Measurements from ENCODE around the gene LRRC28. TPM values are rescaled to one million over a fixed set of nuclear protein-coding genes. Genes with fewer than 3 reads are reported as not detected.
"Not testable (repeated sequence)": the region's sequence is repeated elsewhere in the genome, so short reads cannot be mapped to it uniquely, and the experiment has no call there.

Gene LRRC28
- total RNA-seq, 2 experiments from 2014 or later, result 15.8 to 18.9 TPM

DNA sequence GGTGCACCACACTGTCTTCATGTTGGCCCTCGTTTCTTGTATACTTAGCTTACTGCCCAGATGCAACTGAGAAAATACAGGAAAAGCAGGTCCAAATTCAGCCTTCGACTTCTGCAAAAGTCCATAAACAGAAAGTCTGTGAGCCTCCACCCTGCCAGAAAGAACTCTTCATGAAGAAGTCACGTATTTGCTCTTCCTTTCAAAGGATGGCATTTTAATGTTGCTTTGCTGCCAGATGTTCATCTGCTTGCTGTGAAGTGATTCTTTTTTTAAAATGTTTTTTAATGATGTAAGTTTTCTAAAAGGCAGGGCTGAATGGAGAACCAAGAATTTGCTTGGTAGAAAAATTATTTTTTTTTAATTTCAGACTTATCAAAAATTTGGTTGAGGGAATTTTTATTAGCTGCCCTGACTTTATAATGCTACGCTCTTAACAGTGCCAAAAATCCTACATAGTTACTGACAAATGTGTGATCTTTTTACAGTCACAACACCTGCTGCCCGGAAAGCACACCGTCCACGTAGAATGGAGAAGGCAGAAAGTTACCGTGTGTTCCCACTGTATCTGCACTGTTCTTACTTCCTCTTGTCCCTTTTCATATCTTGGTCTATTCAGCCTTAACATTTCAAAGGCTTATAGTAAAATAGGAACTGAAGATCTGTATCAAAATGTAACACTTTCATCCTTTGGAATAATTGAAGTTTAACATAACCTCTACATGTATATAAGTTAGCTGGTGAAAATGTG lies 136.3 kb downstream of the LRRC28 start:
- no peak overlapping the region for H3K4me3 Mint-ChIP-seq
- peaks cover 3% of the 10 kb centered on the region for H3K36me3 Mint-ChIP-seq (ENCODE audit: low read depth)
- peaks cover 20% of the 10 kb centered on the region for H3K4me1 Mint-ChIP-seq (ENCODE audit: low read depth)
- H3K27ac Mint-ChIP-seq, result no peak overlapping the region
- CTCF ChIA-PET, result interaction anchor here (0.9 kb wide), 1 partner anchor 115 kb away, joined by 3 read pairs; no protein-coding TSS in a partner anchor
- intact Hi-C loops (cut with micrococcal nuclease), result no loop called here
- peaks cover 6% of the 10 kb centered on the region for H3K9me3 Mint-ChIP-seq
- no peak for DNase-seq
- H3K27me3 Mint-ChIP-seq (ENCODE audit: low read depth), result no peaks in the 10 kb centered on the region

DNA sequence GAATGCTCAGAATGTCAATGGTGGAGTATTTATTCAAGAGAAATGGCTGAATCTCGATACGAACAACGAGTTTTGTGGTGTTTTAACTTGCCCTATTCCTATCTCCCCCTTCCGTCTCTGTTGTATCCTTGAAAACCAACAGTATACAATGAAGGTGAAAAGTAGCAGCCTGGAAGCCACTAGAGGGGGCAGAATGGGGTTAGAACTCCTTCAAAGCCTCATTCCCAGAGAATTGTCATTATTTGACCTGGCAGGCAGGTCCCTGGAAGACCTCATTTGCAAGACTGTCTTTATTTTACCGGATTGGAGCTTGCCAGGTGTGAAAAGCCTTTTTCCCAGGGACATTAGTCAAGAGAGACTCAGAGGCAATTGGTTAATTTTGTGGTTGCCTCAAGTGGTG lies 139.4 kb downstream of the LRRC28 start:
- CTCF ChIA-PET, result no interaction called here
- peaks cover 5% of the 10 kb centered on the region for H3K36me3 Mint-ChIP-seq (ENCODE audit: low read depth)
- H3K4me1 Mint-ChIP-seq (ENCODE audit: low read depth), result peaks cover 13% of the 10 kb centered on the region
- intact Hi-C loops (cut with micrococcal nuclease), result no loop called here
- H3K9me3 Mint-ChIP-seq, result peaks cover 20% of the 10 kb centered on the region
- H3K27me3 Mint-ChIP-seq (ENCODE audit: low read depth), result no peaks in the 10 kb centered on the region
- DNase-seq, result no peak
- H3K27ac Mint-ChIP-seq, result no peak overlapping the region
- H3K4me3 Mint-ChIP-seq, result no peak overlapping the region

DNA sequence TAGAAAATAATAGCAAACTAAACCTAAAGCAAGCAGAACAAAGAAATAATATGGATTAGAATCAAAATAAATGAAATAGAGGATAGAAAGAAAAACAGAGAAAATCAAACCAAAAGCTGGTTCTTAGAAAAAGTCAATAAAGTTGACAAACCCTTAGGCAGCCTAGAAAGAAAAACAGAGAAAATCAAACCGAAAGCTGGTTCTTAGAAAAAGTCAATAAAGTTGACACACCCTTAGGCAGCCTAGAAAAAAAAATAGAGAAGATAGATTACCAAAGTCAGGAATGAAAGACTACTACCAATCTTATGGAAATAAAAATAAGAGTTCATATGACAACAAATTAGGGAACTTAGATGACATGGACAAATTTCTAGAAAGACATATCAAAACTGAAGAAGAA lies 142.4 kb downstream of the LRRC28 start:
- Mint-ChIP-seq H3K27me3 (ENCODE audit: low read depth) (no peaks in the 10 kb centered on the region), H3K27ac (no peak overlapping the region), H3K36me3 (ENCODE audit: low read depth) (peaks cover 5% of the 10 kb centered on the region), H3K9me3 (peaks cover 20% of the 10 kb centered on the region), H3K4me1 (ENCODE audit: low read depth) (peaks cover 2% of the 10 kb centered on the region), H3K4me3 (no peak overlapping the region)
- DNase-seq, result no peak
- CTCF ChIA-PET, result interaction anchor here (0.7 kb wide), 1 partner anchor 303 kb away, joined by 3 read pairs; no protein-coding TSS in a partner anchor
- intact Hi-C loops (cut with micrococcal nuclease), result no loop called here

DNA sequence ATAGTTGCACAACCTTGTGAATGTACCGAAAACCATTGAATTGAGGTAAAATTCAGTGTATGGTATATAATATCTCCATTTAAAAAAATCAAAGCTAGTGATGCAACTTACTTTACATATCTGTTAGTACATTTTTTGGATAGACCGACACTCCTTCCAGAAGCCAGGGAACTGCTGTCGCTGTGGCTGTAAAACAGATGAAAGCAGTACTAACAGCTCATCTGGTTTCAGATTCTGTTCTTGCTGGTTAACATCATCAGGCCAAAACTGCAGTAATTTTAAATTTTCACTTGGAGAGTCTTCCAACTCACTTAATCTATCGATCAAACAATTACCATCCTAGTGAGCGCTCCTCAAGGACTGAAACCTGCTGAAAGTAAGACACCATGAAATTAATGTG lies 145.1 kb downstream of the LRRC28 start:
- intact Hi-C loops (cut with micrococcal nuclease), result no loop called here
- Mint-ChIP-seq H3K27ac (no peak overlapping the region), H3K9me3 (peaks cover 17% of the 10 kb centered on the region), H3K36me3 (ENCODE audit: low read depth) (peaks cover 3% of the 10 kb centered on the region), H3K4me3 (no peak overlapping the region), H3K4me1 (ENCODE audit: low read depth) (peaks cover 2% of the 10 kb centered on the region), H3K27me3 (ENCODE audit: low read depth) (no peaks in the 10 kb centered on the region)
- CTCF ChIA-PET, result interaction anchor here (0.6 to 0.9 kb wide), 3 partner anchors 124 to 308 kb away, joined by 3 read pairs; no protein-coding TSS in a partner anchor
- no peak for DNase-seq

DNA sequence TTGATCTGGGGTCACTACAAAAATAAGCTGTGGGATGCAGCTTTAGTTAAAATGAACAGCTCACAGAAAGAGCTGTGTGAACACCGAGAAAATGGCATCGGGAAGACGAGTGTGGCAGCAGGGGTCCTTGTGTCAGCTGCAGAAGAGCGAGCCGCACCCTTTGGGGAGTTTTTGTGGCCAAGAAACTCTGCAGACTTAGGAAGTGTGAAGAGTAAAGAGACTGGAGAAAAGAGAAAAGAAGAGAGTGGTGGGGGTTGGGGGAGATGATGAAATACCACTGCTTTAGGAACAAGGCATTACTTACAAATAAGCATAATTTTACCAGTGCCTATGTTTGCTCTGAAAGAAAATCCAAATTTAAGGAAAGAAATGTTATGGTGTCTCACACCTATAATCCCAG lies 147.8 kb downstream of the LRRC28 start:
- no peak overlapping the region for H3K27ac Mint-ChIP-seq
- no peaks in the 10 kb centered on the region for H3K4me1 Mint-ChIP-seq (ENCODE audit: low read depth)
- H3K9me3 Mint-ChIP-seq, result peaks cover 4% of the 10 kb centered on the region
- H3K27me3 Mint-ChIP-seq (ENCODE audit: low read depth), result no peaks in the 10 kb centered on the region
- CTCF ChIA-PET, result interaction anchor here (0.6 kb wide), 1 partner anchor 52 kb away, joined by 3 read pairs; no protein-coding TSS in a partner anchor
- no peaks in the 10 kb centered on the region for H3K36me3 Mint-ChIP-seq (ENCODE audit: low read depth)
- H3K4me3 Mint-ChIP-seq, result no peak overlapping the region
- intact Hi-C loops (cut with micrococcal nuclease), result no loop called here
- no peak for DNase-seq

DNA sequence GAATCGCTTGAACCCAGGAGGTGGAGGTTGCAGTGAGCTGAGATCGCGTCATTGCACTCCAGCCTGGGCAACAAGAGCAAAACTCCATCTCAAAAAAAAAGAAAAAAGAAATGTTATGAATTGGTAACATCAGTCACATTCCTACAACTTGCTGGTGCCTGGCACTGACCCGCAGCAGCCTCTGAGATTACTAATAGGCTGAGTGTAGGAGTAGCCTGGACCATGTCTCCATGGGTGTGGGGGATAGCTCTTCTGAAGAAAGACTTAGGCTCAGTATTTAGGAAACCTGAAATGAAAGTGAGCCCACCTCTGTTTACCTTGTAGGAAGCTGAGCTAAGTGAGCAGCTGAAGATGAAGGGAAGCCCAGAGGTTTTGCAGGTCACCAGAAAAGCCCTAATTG lies 148.3 kb downstream of the LRRC28 start:
- no peaks in the 10 kb centered on the region for H3K4me1 Mint-ChIP-seq (ENCODE audit: low read depth)
- no peaks in the 10 kb centered on the region for H3K27me3 Mint-ChIP-seq (ENCODE audit: low read depth)

DNA sequence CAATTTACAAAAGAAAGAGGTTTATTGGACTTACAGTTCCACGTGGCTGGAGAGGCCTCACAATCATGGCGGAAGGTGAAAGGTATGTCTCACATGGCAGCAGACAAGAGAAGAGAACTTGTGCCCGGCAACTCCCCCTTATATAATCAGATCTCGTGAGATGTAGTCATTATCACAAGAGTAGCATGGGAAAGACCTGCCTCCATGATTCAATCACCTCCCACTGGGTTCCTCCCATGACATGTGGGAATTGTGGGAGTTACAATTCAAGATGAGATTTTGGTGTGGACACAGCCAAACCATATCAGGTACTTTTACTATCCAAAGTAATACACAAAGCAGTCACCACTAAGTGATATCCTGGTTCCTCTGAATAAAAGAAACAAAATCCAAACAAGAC lies 149.9 kb downstream of the LRRC28 start:
- H3K4me1 Mint-ChIP-seq (ENCODE audit: low read depth); CTCF ChIA-PET; H3K36me3 Mint-ChIP-seq (ENCODE audit: low read depth); DNase-seq; H3K27me3 Mint-ChIP-seq (ENCODE audit: low read depth); intact Hi-C loops (cut with micrococcal nuclease); H3K4me3 Mint-ChIP-seq; H3K27ac Mint-ChIP-seq; H3K9me3 Mint-ChIP-seq: not testable (repeated sequence)

More for the DNA sequence above, 148.3 kb downstream of the LRRC28 start:
- CTCF ChIA-PET, result no interaction called here
- Mint-ChIP-seq H3K9me3 (no peaks in the 10 kb centered on the region), H3K36me3 (ENCODE audit: low read depth) (no peaks in the 10 kb centered on the region), H3K4me3 (no peak overlapping the region), H3K27ac (no peak overlapping the region)
- intact Hi-C loops (cut with micrococcal nuclease), result no loop called here
- DNase-seq, result no peak

DNA sequence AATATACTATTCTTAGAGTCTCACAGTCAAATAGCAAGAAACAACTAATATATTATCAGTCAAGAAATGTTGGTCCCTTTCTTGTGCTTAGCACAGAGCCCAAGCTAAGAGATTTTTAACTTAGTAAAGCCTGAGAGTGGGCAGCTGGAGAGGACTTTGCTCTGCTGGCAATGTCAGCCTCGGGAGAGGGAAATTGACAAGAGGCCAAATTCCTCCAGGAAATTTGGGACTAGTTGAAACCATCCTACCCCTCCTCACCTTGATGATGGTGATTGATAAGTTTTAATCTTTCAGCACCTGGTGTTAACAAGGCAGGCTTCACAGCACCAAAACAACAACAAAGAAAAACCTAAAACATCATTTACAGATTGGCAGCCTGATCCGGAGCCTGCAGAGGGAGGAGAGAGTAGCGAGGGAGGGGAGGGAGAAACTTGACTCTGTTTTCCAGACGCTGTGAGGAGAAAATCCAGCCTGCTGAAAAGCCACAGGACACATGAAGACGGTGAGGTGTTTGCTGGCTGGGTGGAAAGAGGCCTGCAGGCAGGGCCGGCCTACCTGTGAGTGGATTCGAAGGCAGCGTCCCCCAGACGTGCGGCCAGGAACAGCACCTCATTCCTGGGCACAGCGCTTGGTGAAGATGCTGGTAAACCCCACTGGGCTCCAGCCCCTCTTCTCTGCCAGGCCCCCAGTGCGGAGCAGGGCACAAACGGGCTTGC lies 150.9 kb downstream of the LRRC28 start:
- no peak for DNase-seq
- H3K4me1 Mint-ChIP-seq (ENCODE audit: low read depth), result no peaks in the 10 kb centered on the region
- no peak overlapping the region for H3K4me3 Mint-ChIP-seq
- H3K27me3 Mint-ChIP-seq (ENCODE audit: low read depth), result no peaks in the 10 kb centered on the region
- no peaks in the 10 kb centered on the region for H3K9me3 Mint-ChIP-seq
- CTCF ChIA-PET, result no interaction called here
- H3K27ac Mint-ChIP-seq, result no peak overlapping the region
- no peaks in the 10 kb centered on the region for H3K36me3 Mint-ChIP-seq (ENCODE audit: low read depth)
- intact Hi-C loops (cut with micrococcal nuclease), result no loop called here

DNA sequence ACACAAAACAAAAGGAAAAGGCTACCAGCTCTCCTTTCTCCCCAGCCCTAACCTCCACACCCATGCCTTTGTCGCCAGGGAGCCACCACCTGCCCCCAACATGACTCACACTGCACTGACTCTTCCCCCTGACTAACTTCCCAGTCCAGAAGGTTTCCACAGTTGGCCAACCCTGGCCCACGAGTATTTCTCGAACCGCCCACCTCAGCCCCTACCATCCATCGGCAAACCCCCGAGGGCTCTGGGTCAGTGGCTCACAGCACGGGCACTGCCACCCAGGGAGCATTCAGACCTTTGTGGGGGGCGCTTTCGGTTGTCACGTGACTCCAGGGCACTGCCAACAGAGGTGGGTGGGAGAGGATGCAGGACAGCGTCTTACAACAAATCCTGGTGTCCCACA lies 152.3 kb downstream of the LRRC28 start:
- no peak overlapping the region for H3K27ac Mint-ChIP-seq
- CTCF ChIA-PET, result no interaction called here

DNA sequence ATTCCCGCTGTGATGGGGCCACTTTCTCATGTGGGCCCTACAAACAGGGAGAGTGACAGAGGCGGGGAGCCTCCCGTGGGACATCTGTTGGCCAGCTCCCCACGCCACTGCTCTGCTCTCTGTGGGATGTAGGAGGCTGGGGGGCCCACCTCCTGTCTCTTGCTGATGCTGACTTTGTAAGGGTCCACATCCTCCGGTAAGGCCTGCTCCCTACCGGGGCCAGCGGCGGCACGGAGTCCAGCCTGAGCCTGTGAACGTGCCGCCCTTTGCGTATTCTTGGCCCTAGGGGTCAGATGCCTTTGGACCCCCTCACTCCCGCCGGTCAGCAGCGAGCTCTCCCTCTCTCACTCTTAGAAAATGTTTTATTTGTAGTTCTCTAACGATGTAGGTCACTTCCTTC lies 153.2 kb downstream of the LRRC28 start:
- H3K4me1 Mint-ChIP-seq (ENCODE audit: low read depth), result peaks cover 16% of the 10 kb centered on the region
- no peaks in the 10 kb centered on the region for H3K36me3 Mint-ChIP-seq (ENCODE audit: low read depth)
- H3K27me3 Mint-ChIP-seq (ENCODE audit: low read depth), result no peaks in the 10 kb centered on the region
- no peak overlapping the region for H3K27ac Mint-ChIP-seq
- CTCF ChIA-PET, result no interaction called here
- intact Hi-C loops (cut with micrococcal nuclease), result no loop called here
- no peak overlapping the region for H3K4me3 Mint-ChIP-seq
- DNase-seq, result no peak
- no peaks in the 10 kb centered on the region for H3K9me3 Mint-ChIP-seq

More for the DNA sequence above, 152.3 kb downstream of the LRRC28 start:
- DNase-seq, result no peak
- H3K36me3 Mint-ChIP-seq (ENCODE audit: low read depth), result no peaks in the 10 kb centered on the region
- intact Hi-C loops (cut with micrococcal nuclease), result no loop called here
- H3K4me1 Mint-ChIP-seq (ENCODE audit: low read depth), result peaks cover 10% of the 10 kb centered on the region
- H3K4me3 Mint-ChIP-seq, result no peak overlapping the region
- no peaks in the 10 kb centered on the region for H3K9me3 Mint-ChIP-seq
- H3K27me3 Mint-ChIP-seq (ENCODE audit: low read depth), result no peaks in the 10 kb centered on the region

DNA sequence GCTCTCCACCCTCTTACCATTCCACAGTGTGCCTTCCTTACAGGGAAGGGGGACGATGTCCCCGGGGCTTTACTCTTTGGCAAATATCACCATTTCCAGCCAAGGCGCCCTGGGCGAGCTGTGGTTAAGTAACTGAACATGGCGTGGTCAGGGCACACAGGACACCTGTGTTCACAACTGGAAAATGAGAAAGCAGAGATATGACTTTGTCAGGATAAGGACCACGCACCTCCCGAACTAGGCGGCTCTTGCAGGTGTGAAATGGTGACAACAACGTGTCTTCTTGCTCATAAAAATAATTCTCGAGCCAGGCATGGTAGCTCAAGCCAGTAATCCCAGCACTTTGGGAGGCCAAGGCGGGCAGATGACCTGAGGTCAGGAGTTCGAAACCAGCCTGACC lies 154.8 kb downstream of the LRRC28 start:
- Mint-ChIP-seq H3K9me3 (no peaks in the 10 kb centered on the region), H3K27ac (no peak overlapping the region), H3K36me3 (ENCODE audit: low read depth) (no peaks in the 10 kb centered on the region), H3K4me1 (ENCODE audit: low read depth) (peaks cover 19% of the 10 kb centered on the region), H3K27me3 (ENCODE audit: low read depth) (no peaks in the 10 kb centered on the region), H3K4me3 (no peak overlapping the region)
- no peak for DNase-seq
- intact Hi-C loops (cut with micrococcal nuclease), result no loop called here
- CTCF ChIA-PET, result interaction anchor here (1.2 kb wide), 1 partner anchor 151 kb away, joined by 3 read pairs; no protein-coding TSS in a partner anchor

DNA sequence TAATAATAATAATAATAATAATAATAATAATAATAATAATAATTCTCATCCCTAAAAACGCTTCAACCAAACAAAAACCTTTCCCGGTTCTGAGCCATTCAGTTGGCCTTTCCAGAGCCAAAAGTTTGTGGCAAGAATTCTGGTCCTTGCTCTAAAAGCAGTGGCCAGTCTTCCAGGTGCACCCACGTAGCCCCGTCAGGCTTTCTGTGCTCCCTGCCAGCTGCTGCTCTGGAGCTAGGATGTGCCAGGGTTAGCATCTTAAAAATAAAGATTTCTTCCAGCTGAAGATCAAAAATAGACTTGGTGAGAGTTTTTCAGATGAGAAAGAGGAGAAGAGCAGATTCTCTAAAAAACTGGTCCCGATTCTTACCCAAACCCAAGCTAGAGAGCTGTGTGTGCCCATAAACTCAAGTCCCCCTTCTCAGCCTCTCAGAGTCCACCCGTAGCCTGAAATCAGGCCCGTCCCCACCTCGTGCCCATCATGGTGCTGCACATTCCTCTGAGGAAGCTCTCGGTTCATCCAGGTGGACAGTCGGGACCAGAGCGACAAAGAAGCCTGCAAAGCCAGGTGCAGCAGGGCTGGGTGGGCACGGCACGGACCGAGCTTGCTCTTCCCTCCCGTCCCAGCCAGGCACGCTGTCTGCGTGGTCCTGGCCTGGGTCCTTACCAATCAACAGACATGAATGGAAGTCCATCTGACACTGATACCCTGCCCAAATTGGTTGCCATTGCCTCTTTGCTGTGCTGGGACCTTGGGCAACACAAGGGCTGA lies 155.6 kb downstream of the LRRC28 start:
- CTCF ChIA-PET, result interaction anchor here (0.7 kb wide), 1 partner anchor 297 kb away, joined by 3 read pairs; no protein-coding TSS in a partner anchor
- intact Hi-C loops (cut with micrococcal nuclease), result no loop called here
- no peak overlapping the region for H3K4me3 Mint-ChIP-seq
- H3K36me3 Mint-ChIP-seq (ENCODE audit: low read depth), result no peaks in the 10 kb centered on the region
- no peaks in the 10 kb centered on the region for H3K9me3 Mint-ChIP-seq
- H3K27ac Mint-ChIP-seq, result no peak overlapping the region
- DNase-seq, result no peak
- no peaks in the 10 kb centered on the region for H3K27me3 Mint-ChIP-seq (ENCODE audit: low read depth)
- H3K4me1 Mint-ChIP-seq (ENCODE audit: low read depth), result peaks cover 19% of the 10 kb centered on the region
